Measurements from ENCODE around the gene ATOSA. TPM values are rescaled to one million over a fixed set of nuclear protein-coding genes. Genes with fewer than 3 reads are reported as not detected.
A peak's percentile ranks its signal among the peaks of the same experiment; 100 is the strongest.

Gene ATOSA
- total RNA-seq, 1 donor from 2014 or later = 37.8 TPM

GRCh38 chr15:52670087-52670486 is 9.1 kb downstream of the ATOSA start:
- peaks cover 3% of the 10 kb centered on the region for H3K9me3 Mint-ChIP-seq (ENCODE audit: unreplicated experiment)
- peaks cover 5% of the 10 kb centered on the region for H3K27me3 Mint-ChIP-seq (ENCODE audit: unreplicated experiment)
- H3K27ac Mint-ChIP-seq (ENCODE audit: unreplicated experiment) = peak overlapping the region; percentile 89
- DNase-seq = no peak
- peak overlapping the region; percentile 62 for H3K4me3 Mint-ChIP-seq (ENCODE audit: unreplicated experiment)
- H3K36me3 Mint-ChIP-seq (ENCODE audit: unreplicated experiment) = no peaks in the 10 kb centered on the region
- peaks cover 22% of the 10 kb centered on the region for H3K4me1 Mint-ChIP-seq (ENCODE audit: low read depth, unreplicated experiment)
- TF ChIP-seq, protein P1, sequence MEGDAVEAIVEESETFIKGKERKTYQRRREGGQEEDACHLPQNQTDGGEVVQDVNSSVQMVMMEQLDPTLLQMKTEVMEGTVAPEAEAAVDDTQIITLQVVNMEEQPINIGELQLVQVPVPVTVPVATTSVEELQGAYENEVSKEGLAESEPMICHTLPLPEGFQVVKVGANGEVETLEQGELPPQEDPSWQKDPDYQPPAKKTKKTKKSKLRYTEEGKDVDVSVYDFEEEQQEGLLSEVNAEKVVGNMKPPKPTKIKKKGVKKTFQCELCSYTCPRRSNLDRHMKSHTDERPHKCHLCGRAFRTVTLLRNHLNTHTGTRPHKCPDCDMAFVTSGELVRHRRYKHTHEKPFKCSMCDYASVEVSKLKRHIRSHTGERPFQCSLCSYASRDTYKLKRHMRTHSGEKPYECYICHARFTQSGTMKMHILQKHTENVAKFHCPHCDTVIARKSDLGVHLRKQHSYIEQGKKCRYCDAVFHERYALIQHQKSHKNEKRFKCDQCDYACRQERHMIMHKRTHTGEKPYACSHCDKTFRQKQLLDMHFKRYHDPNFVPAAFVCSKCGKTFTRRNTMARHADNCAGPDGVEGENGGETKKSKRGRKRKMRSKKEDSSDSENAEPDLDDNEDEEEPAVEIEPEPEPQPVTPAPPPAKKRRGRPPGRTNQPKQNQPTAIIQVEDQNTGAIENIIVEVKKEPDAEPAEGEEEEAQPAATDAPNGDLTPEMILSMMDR (IDR thresholded peaks at IDR 0.05; ENCODE audit: partially characterized antibody, unreplicated experiment) = no peak

- H3K27me3 Mint-ChIP-seq (ENCODE audit: unreplicated experiment) = peaks cover 5% of the 10 kb centered on the region
- TF ChIP-seq, protein P1 (IDR thresholded peaks at IDR 0.05; ENCODE audit: partially characterized antibody, unreplicated experiment) = no peak
- no peak for DNase-seq
- no peak overlapping the region for H3K4me3 Mint-ChIP-seq (ENCODE audit: unreplicated experiment)
- H3K36me3 Mint-ChIP-seq (ENCODE audit: unreplicated experiment) = no peaks in the 10 kb centered on the region
- peaks cover 3% of the 10 kb centered on the region for H3K9me3 Mint-ChIP-seq (ENCODE audit: unreplicated experiment)
- no peak overlapping the region for H3K27ac Mint-ChIP-seq (ENCODE audit: unreplicated experiment)
- H3K4me1 Mint-ChIP-seq (ENCODE audit: low read depth, unreplicated experiment) = peaks cover 22% of the 10 kb centered on the region
Measured at GRCh38 chr15:52668133-52668532, 11.1 kb downstream of the ATOSA start.

- DNase-seq = no peak
- Mint-ChIP-seq H3K9me3 (ENCODE audit: unreplicated experiment) (peaks cover 3% of the 10 kb centered on the region), H3K27ac (ENCODE audit: unreplicated experiment) (no peak overlapping the region), H3K27me3 (ENCODE audit: unreplicated experiment) (peaks cover 5% of the 10 kb centered on the region), H3K4me1 (ENCODE audit: low read depth, unreplicated experiment) (peaks cover 17% of the 10 kb centered on the region), H3K4me3 (ENCODE audit: unreplicated experiment) (no peak overlapping the region), H3K36me3 (ENCODE audit: unreplicated experiment) (no peaks in the 10 kb centered on the region)
- TF ChIP-seq, protein P1 (IDR thresholded peaks at IDR 0.05; ENCODE audit: partially characterized antibody, unreplicated experiment) = no peak
Measured at GRCh38 chr15:52667597-52667996, 11.6 kb downstream of the ATOSA start.

GRCh38 chr15:52663536-52664294 is 15.5 kb downstream of the ATOSA start:
- H3K4me3 Mint-ChIP-seq (ENCODE audit: unreplicated experiment) = no peak overlapping the region
- no peaks in the 10 kb centered on the region for H3K36me3 Mint-ChIP-seq (ENCODE audit: unreplicated experiment)
- no peaks in the 10 kb centered on the region for H3K4me1 Mint-ChIP-seq (ENCODE audit: low read depth, unreplicated experiment)
- DNase-seq = no peak
- no peak overlapping the region for H3K27ac Mint-ChIP-seq (ENCODE audit: unreplicated experiment)
- H3K9me3 Mint-ChIP-seq (ENCODE audit: unreplicated experiment) = no peaks in the 10 kb centered on the region
- TF ChIP-seq, protein P1 (IDR thresholded peaks at IDR 0.05; ENCODE audit: partially characterized antibody, unreplicated experiment) = no peak
- H3K27me3 Mint-ChIP-seq (ENCODE audit: unreplicated experiment) = no peaks in the 10 kb centered on the region

GRCh38 chr15:52661909-52662308 is 17.3 kb downstream of the ATOSA start:
- no peak for DNase-seq
- no peaks in the 10 kb centered on the region for H3K36me3 Mint-ChIP-seq (ENCODE audit: unreplicated experiment)
- H3K4me3 Mint-ChIP-seq (ENCODE audit: unreplicated experiment) = no peak overlapping the region
- H3K9me3 Mint-ChIP-seq (ENCODE audit: unreplicated experiment) = no peaks in the 10 kb centered on the region
- peaks cover 6% of the 10 kb centered on the region for H3K4me1 Mint-ChIP-seq (ENCODE audit: low read depth, unreplicated experiment)
- TF ChIP-seq, protein P1 (IDR thresholded peaks at IDR 0.05; ENCODE audit: partially characterized antibody, unreplicated experiment) = no peak
- H3K27me3 Mint-ChIP-seq (ENCODE audit: unreplicated experiment) = no peaks in the 10 kb centered on the region
- H3K27ac Mint-ChIP-seq (ENCODE audit: unreplicated experiment) = no peak overlapping the region
